WTC11 (cell line): ENCODE data around the gene URM1.

Source experiments
- CREB1 ChIP-seq: sonication (generic); formaldehyde crosslinking; IDR thresholded peaks from 2 replicates; pipeline ENCODE4 v1.8.0; 2023; ENCODE audit warnings: mild to moderate bottlenecking, missing genetic modification reagents
- ESRRA ChIP-seq: sonication (generic); formaldehyde crosslinking; IDR thresholded peaks from 2 replicates; pipeline ENCODE4 v1.8.1; 2022; ENCODE audit warnings: mild to moderate bottlenecking, missing genetic modification reagents, borderline replicate concordance
- GRHL2 ChIP-seq: fragments of 250-450 bp; sonication (Bioruptor Pico); IDR thresholded peaks from 2 replicates; pipeline ENCODE4 v1.8.0; 2022; ENCODE audit warnings: mild to moderate bottlenecking, moderate library complexity; ENCODE audit not compliant: insufficient replicate concordance, severe bottlenecking
- JUN ChIP-seq: sonication (generic); formaldehyde crosslinking; IDR thresholded peaks from 2 replicates; pipeline ENCODE4 v1.8.0; 2023; ENCODE audit warnings: mild to moderate bottlenecking, missing genetic modification reagents
- NR3C1 ChIP-seq: sonication (generic); formaldehyde crosslinking; conservative IDR thresholded peaks from 2 replicates; pipeline ENCODE4 v1.8.1; 2023; ENCODE audit warnings: low read depth, mild to moderate bottlenecking, missing genetic modification reagents
- OVOL2 ChIP-seq: fragments of 250-450 bp; sonication (Bioruptor Pico); IDR thresholded peaks from 2 replicates; pipeline ENCODE4 v1.9.0; 2021; ENCODE audit warnings: mild to moderate bottlenecking, borderline replicate concordance
- TP53 ChIP-seq: sonication (generic); formaldehyde crosslinking; IDR thresholded peaks from 2 replicates; pipeline ENCODE4 v1.8.1; 2023; ENCODE audit warnings: mild to moderate bottlenecking, missing genetic modification reagents
- ZNF121 ChIP-seq: sonication (generic); formaldehyde crosslinking; IDR thresholded peaks from 2 replicates; pipeline ENCODE4 v1.8.0; 2023; ENCODE audit warnings: missing genetic modification reagents
- ZNF232 ChIP-seq: sonication (generic); formaldehyde crosslinking; IDR thresholded peaks from 2 replicates; pipeline ENCODE4 v1.8.0; 2022; ENCODE audit warnings: mild to moderate bottlenecking, missing genetic modification reagents
- ZNF396 ChIP-seq: fragments of 250-450 bp; sonication (Bioruptor Pico); IDR thresholded peaks from 2 replicates; pipeline ENCODE4 v1.8.0; 2021; ENCODE audit warnings: mild to moderate bottlenecking, moderate library complexity, borderline replicate concordance
- TF ChIP-seq, protein P1 (sequence below): fragments of 200-600 bp; IDR thresholded peaks from 2 replicates; pipeline ENCODE4 v1.8.0; 2022; ENCODE audit warnings: antibody characterized with exemption
- TF ChIP-seq, protein P2 (sequence below): sonication (generic); formaldehyde crosslinking; IDR thresholded peaks from 2 replicates; pipeline ENCODE4 v1.8.1; 2023; ENCODE audit warnings: mild to moderate bottlenecking, missing genetic modification reagents, borderline replicate concordance
- TF ChIP-seq, protein P3 (sequence below): sonication (generic); formaldehyde crosslinking; IDR thresholded peaks from 2 replicates; pipeline ENCODE4 v1.8.0; 2022; ENCODE audit warnings: mild to moderate bottlenecking, missing genetic modification reagents
- TF ChIP-seq, protein P4 (sequence below): sonication (generic); formaldehyde crosslinking; IDR thresholded peaks from 2 replicates; pipeline ENCODE4 v1.8.0; 2023; ENCODE audit warnings: mild to moderate bottlenecking, missing genetic modification reagents

DNA sequence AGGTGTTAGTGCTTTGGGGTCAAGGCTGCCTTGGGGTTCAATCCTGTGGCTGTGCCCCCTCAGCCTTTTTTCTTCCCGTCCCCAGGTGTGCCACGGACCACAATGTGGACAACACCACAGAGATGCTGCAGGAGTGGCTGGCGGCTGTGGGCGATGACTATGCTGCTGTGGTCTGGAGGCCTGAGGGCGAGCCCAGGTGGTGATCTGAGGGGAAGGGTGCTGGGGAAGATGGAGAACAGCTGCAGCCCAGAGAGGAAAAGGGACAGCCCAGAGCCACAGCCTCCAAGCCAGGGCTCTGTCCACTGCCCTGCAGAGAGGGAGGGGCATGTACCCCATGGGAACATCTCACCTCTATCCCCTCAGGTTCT is 51.6 kb downstream of the URM1 start:
- TF ChIP-seq, protein P1, sequence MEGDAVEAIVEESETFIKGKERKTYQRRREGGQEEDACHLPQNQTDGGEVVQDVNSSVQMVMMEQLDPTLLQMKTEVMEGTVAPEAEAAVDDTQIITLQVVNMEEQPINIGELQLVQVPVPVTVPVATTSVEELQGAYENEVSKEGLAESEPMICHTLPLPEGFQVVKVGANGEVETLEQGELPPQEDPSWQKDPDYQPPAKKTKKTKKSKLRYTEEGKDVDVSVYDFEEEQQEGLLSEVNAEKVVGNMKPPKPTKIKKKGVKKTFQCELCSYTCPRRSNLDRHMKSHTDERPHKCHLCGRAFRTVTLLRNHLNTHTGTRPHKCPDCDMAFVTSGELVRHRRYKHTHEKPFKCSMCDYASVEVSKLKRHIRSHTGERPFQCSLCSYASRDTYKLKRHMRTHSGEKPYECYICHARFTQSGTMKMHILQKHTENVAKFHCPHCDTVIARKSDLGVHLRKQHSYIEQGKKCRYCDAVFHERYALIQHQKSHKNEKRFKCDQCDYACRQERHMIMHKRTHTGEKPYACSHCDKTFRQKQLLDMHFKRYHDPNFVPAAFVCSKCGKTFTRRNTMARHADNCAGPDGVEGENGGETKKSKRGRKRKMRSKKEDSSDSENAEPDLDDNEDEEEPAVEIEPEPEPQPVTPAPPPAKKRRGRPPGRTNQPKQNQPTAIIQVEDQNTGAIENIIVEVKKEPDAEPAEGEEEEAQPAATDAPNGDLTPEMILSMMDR: no peak
- TF ChIP-seq CREB1 (CRISPR knock-in tag): no peak
- TF ChIP-seq JUN (CRISPR knock-in tag): no peak
- no peak for TF ChIP-seq ZNF232
- TF ChIP-seq, protein P2, sequence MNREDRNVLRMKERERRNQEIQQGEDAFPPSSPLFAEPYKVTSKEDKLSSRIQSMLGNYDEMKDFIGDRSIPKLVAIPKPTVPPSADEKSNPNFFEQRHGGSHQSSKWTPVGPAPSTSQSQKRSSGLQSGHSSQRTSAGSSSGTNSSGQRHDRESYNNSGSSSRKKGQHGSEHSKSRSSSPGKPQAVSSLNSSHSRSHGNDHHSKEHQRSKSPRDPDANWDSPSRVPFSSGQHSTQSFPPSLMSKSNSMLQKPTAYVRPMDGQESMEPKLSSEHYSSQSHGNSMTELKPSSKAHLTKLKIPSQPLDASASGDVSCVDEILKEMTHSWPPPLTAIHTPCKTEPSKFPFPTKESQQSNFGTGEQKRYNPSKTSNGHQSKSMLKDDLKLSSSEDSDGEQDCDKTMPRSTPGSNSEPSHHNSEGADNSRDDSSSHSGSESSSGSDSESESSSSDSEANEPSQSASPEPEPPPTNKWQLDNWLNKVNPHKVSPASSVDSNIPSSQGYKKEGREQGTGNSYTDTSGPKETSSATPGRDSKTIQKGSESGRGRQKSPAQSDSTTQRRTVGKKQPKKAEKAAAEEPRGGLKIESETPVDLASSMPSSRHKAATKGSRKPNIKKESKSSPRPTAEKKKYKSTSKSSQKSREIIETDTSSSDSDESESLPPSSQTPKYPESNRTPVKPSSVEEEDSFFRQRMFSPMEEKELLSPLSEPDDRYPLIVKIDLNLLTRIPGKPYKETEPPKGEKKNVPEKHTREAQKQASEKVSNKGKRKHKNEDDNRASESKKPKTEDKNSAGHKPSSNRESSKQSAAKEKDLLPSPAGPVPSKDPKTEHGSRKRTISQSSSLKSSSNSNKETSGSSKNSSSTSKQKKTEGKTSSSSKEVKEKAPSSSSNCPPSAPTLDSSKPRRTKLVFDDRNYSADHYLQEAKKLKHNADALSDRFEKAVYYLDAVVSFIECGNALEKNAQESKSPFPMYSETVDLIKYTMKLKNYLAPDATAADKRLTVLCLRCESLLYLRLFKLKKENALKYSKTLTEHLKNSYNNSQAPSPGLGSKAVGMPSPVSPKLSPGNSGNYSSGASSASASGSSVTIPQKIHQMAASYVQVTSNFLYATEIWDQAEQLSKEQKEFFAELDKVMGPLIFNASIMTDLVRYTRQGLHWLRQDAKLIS (CRISPR knock-in tag): no peak
- no peak for TF ChIP-seq NR3C1 (CRISPR knock-in tag)
- TF ChIP-seq ESRRA: no peak
- TF ChIP-seq, protein P3, sequence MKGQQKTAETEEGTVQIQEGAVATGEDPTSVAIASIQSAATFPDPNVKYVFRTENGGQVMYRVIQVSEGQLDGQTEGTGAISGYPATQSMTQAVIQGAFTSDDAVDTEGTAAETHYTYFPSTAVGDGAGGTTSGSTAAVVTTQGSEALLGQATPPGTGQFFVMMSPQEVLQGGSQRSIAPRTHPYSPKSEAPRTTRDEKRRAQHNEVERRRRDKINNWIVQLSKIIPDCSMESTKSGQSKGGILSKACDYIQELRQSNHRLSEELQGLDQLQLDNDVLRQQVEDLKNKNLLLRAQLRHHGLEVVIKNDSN (CRISPR knock-in tag): no peak
- no peak for TF ChIP-seq TP53 (CRISPR knock-in tag)
- TF ChIP-seq, protein P4, sequence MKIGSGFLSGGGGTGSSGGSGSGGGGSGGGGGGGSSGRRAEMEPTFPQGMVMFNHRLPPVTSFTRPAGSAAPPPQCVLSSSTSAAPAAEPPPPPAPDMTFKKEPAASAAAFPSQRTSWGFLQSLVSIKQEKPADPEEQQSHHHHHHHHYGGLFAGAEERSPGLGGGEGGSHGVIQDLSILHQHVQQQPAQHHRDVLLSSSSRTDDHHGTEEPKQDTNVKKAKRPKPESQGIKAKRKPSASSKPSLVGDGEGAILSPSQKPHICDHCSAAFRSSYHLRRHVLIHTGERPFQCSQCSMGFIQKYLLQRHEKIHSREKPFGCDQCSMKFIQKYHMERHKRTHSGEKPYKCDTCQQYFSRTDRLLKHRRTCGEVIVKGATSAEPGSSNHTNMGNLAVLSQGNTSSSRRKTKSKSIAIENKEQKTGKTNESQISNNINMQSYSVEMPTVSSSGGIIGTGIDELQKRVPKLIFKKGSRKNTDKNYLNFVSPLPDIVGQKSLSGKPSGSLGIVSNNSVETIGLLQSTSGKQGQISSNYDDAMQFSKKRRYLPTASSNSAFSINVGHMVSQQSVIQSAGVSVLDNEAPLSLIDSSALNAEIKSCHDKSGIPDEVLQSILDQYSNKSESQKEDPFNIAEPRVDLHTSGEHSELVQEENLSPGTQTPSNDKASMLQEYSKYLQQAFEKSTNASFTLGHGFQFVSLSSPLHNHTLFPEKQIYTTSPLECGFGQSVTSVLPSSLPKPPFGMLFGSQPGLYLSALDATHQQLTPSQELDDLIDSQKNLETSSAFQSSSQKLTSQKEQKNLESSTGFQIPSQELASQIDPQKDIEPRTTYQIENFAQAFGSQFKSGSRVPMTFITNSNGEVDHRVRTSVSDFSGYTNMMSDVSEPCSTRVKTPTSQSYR (CRISPR knock-in tag): no peak
- TF ChIP-seq ZNF396: no peak
- TF ChIP-seq OVOL2 (CRISPR knock-in tag): no peak
- TF ChIP-seq ZNF121: no peak
- no peak for TF ChIP-seq GRHL2
